ENCODE data around the gene GINS1. TPM values are rescaled to one million over a fixed set of nuclear protein-coding genes. Genes with fewer than 3 reads are reported as not detected.

GINS1 gene
- total RNA-seq, result 3.8 TPM

DNA sequence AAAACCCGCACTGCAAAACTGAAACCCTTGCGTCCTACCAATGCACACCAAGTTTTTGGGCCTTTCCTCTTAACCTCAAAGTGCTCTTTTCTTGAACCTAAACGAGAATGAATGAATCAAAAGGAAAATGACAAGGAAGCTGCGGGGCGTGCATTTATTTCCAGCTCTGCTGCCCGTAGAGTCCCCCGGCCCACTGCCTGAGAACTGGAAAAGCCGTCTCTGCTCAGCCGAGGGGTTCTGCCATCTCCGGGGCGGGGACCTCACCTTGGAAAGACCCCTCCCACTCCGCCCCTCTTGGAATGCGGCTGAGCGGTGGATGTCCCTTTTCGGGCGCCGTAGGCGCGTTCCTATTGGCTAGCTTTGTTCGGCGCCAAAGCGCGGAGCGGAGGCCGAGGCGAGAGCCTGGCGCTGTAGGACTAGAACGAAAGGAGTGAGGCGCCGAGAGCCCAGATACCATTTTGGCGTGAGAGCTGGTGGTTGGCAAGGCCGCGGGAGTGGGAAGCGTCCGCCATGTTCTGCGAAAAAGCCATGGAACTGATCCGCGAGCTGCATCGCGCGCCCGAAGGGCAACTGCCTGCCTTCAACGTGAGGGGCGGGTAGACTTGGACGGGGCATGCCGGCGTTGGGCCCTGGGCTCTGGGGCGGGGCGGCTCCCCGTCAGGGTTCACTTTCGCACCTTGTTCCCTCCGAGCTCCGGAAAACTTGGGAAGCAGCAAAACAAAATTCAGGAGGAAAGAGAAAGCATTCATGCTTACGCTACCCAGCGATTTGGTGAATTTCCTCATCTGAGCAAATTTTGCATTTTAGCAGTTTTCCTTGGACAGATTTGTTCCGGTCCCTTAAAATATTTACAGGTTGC, at the start of gene GINS1:
GINS1 (plus strand) TSS at position 363 of the 859 bp plus-strand sequence; CDS start at position 511, 148 bp downstream.
- DNase-seq, result peak; percentile 95

DNA sequence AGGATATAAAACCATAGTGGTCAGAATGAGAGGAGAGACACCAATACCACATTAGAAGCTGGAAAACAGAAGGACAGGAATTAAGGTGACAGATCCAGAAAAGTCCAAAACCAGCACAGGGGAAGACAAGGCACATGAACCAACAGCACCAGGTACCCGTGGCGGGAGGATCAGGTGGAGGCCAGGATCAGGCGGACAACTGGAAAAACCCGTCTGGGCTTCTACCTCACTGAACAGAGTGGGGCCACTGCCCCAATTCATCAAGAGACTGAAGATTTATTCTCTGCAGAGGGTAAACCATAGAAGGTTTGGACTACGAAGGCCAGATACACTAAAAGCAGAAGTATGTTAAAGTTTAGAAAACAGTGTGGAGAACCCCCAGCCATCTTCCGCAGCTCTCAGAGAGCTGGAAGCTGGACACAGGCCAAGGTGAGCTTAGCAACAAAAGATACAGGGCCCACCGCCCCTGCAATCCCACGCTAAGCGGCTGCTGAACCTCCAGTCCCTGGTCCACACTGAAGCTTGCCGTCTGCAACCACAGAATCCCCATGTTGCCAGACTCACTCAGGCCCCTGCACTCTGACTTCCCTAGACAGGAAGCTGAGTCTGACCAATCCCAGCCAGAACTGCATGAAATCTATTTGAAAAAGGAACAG, 46.7 kb upstream of the GINS1 start:
- DNase-seq, result peak; percentile 21

DNA sequence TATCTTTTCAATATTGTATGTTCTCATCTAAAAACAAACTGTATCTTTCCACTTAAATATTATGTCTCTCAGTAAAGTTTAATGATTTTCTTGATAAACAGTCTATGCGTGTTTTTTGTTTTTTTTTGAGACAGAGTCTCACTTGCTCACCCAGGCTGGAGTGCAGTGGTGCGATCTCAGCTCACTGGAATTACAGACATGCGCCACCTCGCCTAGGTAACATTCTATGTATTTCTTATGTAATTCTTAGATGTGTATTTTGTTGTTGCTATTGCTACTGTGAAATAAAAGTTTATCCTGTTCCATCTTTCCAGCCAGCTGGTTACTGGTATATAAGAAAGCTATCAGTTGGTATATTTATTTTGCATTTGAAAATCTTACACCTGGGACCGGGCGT, 46.2 kb upstream of the GINS1 start:
- no peak for DNase-seq

GRCh38 chr20:25364180-25364788, 43.2 kb upstream of the GINS1 start:
- DNase-seq, result no peak

- no peak for DNase-seq
Measured at GRCh38 chr20:25364879-25365699, 42.4 kb upstream of the GINS1 start.

DNA sequence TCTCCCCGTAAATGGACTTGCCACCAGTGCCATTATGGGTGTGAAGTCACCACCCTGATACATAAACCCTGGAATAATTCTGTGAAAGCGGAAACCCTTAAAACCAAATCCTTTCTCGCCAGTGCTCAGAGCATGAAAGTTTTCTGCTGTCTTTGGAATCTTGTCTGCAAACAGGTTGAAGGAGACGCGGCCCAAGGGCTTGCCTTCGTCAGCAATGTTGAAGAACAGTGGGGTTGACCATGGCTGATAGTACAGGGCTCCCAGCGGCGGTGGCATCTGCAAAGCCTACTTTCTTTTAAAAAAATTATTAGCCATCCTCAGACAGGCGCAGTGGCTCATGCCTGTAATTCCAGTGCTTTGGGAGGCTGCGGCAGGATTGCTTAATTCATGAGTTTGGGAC, 38.9 kb upstream of the GINS1 start:
- no peak for DNase-seq

DNA sequence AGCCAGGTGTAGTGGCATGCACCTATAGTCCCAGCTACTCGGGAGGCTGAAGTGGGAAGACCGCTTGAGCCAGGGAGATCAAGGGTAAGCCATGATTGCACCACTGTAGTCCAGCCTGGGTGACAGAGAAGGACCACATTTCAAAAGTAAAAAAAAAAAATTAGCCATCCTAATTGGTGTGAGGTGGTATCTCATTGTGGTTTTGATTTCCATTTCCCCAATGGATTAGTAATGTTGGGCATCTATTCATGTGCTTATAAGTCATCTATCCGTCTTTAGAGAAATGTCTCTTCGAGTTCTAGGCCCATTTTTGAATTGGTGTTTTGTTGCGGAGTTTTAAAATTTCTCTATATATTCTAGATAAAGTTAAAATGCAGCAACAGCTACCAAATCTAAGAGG, 38.5 kb upstream of the GINS1 start:
- no peak for DNase-seq

GRCh38 chr20:25369529-25369928, 37.9 kb upstream of the GINS1 start:
- no peak for DNase-seq

- DNase-seq, result no peak
Measured at GRCh38 chr20:25369971-25370370, 37.5 kb upstream of the GINS1 start.

DNA sequence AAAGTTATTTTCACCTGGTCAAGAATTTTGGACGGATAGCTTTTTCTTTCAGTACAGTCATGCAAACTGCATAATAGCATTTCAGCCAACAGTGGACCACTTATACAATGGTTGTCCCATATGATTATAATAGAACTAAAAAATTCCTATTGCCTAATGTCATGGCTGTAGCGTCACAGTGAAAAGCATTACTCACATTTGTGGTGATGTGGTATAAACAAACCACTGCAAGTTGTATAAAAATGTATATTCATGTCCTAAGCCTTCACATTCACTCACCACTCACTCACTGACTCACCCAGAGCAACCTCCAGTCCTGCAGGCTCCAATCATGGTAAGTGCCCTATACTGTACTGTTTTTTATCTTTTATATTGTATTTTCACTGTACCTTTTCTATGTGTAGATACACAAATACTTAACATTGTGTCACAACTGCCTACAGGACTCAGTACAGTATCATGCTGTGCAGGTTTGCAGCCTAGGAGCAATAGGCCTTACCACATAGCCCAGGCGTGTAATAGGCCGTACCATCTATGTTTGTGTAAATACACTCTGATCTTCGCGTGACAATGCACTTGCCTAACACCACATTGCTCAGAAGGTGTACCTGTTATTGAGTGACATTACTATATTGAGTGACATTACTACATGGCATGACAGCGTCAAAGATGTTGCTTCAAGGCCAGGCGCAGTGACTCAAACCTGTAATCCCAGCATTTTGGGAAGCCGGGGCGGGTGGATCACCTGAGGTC, 34.7 kb upstream of the GINS1 start:
- DNase-seq, result no peak

GRCh38 chr20:25374842-25375241, 32.6 kb upstream of the GINS1 start:
- no peak for DNase-seq

DNA sequence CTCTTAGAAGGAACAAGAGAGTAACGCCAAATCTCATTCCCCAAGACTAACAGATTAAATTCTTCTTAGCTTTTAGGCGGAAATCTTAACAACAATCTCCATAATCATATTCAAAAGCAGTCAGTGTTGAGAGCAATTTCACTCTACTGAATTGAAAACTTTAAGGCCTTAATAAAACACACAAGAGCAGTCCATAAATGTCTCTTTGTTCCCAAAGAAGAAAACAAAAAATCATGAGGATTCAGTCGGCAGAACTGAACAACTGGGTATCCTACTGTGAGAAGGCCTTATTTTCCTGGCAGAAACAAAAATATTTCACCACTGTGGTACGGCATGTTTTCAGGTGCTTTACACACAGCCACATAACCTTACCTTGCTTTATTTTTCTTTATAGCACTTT, 31.2 kb upstream of the GINS1 start:
- DNase-seq, result no peak

DNA sequence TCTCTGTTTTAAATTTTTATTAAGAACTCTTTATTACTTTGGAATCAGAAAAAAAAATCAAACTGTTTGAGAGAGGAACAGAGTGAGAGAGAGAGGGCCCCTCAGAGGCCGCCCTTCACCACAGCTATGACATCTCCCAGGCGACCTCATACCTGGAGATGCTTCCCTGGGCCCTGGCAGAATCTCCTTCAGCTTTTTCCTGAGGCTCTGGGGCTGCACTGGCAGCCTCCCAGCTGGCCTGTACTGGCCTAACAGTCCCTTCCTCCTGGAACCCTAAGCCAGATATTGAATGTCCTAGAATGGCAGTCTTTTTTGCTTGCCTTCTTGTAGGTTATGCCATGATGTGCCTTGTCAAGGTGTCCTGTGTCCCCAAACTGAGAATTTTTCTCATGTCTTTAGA, 30.6 kb upstream of the GINS1 start:
- DNase-seq, result no peak

DNA sequence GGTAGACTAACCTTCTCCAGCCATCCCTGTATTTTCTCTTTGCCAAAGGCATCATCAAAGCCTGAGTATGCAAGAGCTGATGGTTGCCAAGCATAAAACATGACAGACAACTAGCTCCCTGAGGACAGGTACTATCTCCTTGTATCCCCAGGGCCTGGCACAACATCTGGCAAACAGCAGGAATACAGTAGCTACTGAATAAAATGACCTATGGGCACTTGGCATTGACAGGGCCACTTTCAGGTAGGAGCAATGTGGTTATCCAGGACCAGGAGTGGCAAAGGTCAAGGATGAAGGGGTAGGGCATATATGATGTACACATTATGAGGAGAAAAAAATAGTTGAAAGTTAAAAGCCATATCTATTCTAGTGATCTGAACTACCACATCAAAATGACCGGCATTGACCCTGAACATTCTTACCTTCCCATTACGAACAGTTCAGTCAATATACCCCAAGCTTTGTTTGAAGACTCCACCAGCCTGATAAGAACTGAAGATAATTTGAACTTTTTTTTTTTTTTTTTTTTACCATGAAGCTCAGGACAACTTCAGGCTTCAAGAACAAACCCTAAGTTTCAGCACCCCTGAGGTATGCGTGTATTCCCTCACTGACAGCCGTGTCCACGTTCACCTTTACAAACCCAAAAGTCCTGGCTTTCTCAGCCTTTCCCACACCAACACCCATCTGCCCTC, 29.1 kb upstream of the GINS1 start:
- no peak for DNase-seq

DNA sequence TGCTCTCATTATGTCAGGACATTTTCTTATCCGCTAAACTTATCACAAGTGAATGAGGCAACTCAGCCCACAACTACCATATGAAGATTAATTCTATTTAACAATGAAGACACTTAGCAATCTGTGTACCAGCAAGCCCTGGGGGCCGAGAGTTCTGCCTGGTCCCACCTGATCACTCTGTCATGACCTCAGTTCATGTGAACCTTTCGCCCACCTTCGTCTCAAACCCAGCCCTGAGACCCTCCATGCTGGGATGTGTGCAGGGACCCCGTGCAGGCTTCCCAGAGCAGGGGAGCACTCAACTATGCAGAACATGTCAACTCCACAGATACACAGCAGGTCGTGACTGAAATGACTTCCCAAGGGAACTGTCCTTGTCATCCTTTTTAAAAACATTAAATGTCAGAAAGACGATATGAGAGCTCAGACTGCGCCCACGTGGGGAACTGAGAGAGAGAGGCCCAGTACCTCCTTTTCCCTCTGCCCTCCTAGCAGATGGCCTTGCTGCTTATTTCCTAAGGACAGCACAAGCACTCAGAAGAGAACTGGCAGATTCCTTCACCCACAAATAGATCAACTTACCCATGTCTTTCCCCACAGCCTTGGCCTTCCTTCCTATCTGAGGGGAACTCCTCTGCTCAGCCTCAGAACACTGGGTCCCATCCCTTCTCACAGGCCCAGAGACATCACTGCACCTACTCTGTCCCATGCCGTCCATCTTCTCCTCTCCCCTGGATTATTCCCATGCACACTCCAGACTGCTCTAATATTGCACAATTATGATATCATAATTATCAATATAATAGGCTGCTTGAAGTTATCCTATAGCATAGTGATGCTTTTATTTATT, 28.4 kb upstream of the GINS1 start:
- DNase-seq, result no peak

DNA sequence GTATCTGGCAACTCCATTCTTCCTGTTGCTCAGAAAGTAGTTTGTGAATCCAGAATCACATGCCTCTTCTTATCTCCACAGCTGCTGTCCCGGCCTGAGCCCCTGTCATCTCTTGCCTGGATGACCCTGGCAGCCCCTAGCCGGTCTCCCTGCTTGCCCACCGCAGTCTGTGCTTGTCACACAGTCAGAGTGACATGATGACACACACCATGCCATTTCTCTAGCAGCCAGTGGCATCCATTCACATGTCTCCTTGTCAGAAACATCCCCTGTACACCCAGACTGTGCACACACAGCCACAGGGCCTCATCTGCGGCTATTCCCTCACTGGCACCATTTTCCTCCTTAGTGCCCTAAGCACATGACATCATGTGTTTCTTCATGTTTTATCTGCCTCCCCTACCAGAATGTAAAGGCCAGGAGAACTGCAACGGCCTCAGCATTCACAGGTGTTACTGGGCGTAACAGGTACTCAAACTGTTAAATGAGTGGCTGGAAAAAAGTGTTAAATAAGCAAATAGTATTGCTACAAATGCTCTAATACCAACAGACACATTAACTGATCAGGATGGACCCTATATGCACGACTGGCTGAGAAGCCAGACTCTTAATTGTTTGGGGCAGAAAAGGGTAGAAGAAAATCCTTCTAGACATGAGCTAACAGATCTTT, 26.4 kb upstream of the GINS1 start:
- no peak for DNase-seq

GRCh38 chr20:25382704-25383370, 24.6 kb upstream of the GINS1 start:
- DNase-seq, result no peak

DNA sequence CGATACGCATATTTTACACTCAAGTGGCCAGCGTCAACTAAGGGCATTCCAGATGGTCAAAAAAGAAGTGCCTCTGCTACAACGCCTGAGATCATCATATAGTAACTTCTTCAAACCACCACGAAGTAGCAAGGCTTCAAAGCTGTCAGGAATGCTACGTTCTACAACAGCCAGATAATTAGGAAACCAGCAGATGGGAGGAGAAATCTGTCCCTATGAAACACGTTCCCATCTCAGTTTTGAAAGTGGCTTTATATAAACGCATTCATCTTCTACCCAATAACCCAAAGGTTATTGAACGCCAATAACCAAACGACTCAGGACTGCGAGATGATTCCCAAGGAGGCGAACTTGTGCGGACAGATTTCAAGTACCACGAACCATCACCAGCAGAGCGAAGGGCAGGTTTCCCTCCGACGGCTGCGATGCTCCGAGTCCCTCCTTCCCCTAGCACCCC, 18.0 kb upstream of the GINS1 start:
- peak; percentile 38 for DNase-seq

Measured in tongue (tissue), 2 donors.